ENCODE data around the gene HLA-E. TPM values are rescaled to one million over a fixed set of nuclear protein-coding genes. Genes with fewer than 3 reads are reported as not detected.
A peak's percentile ranks its signal among the peaks of the same experiment; 100 is the strongest.
"Not testable (repeated sequence)": the region's sequence is repeated elsewhere in the genome, so short reads cannot be mapped to it uniquely, and the experiment has no call there.

The HLA-E gene
- 100 to 1,000 TPM; 105 to 113 (median 111) TPM for polyA plus RNA-seq (ENCODE audit: insufficient read length in 4 of 4)

DNA sequence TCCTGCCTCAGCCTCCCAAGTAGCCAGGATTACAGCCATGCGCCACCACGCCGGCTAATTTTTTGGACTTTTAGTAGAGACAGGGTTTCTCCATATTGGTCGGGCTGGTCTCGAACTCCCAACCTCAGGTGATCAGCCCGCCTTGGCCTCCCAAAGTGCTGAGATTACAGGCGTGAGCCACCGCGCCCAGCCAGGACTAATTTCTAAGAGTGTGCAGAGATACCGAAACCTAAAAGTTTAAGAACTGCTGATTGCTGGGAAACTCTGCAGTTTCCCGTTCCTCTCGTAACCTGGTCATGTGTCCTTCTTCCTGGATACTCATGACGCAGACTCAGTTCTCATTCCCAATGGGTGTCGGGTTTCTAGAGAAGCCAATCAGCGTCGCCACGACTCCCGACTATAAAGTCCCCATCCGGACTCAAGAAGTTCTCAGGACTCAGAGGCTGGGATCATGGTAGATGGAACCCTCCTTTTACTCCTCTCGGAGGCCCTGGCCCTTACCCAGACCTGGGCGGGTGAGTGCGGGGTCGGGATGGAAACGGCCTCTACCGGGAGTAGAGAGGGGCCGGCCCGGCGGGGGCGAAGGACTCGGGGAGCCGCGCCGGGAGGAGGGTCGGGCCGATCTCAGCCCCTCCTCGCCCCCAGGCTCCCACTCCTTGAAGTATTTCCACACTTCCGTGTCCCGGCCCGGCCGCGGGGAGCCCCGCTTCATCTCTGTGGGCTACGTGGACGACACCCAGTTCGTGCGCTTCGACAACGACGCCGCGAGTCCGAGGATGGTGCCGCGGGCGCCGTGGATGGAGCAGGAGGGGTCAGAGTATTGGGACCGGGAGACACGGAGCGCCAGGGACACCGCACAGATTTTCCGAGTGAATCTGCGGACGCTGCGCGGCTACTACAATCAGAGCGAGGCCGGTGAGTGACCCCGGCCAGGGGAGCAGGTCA, at the start of gene HLA-E:
Gene HLA-E, plus strand, starts transcription at position 429 of the 945 bp plus-strand sequence. Its CDS starts 23 bp downstream, at position 452.
- peak; percentile 94 to 99 (median 98) for DNase-seq (ENCODE audit: low read depth in 4 of 4, low spot score in 3 of 4)

DNA sequence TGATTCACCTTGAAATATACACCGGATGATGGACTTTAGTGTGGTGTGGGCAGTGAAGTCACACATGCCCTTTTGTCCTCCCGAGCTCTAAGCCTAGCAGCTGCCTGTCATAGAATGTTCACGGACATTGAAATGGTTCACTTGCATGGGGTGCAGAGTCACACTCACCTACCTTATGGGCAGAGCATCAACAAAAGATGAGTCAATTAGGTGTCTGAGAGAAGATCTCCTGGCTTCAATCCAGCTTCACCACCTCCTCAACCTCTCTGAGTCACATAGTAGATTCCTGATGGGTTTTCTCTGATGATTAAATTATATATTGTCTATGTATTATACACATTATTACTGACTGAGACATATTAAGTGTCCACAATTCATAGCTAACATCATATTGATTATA, 48.1 kb upstream of the HLA-E start:
- DNase-seq (ENCODE audit: low read depth in 4 of 4, low spot score in 3 of 4): no peak

DNA sequence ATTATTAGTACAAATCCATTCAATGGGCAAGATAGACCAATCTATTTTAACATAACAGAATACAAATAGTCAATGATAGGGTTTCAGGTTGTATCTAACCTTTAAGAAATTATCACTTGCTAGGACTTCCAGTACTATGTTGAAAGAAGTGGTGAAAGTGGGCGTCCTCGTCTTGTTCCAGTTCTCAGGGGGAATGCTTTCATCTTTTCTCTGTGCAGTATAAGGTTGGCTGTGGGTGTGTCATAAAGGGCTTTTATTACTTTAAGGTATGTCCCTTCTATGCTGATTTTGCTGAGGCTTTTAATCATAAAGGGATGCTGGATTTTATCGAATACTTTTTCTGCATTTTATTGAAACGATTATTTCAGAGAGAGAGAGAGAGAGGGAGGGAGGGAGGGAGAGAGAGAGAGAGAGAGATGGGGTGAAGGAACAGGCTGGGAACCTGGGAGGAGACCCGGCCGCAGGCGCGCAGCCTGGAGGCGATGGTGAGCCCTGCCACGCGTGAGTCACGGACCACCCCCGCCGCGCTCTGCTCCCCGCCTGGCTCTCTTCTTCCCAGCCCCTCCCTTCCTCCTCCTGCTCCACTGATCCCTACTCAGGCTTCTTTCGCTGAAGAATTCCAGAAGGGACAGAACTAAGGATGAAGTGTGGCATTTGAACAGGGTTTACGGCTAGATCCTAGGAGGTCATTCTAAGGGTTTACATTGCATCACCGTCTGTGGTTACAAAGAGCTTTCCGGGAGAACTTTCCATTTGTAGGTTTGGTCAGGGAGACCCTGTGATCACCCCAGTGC, 45.5 kb upstream of the HLA-E start:
- no peak for DNase-seq (ENCODE audit: low read depth in 4 of 4, low spot score in 3 of 4)

DNA sequence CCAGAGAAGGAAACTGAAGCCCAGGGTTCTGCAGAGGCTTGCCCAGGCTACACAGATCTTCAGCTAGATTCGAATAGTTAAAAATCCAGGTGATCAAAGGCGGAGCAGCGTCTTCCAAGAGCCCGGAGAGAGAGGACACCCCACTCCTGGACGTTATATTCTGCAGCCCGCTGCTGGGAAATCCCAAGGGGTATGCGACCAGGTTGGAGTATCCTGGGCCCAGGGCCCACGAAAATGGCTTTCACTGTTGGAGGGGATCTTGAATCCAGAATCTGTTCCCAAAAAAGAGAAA, 44.9 kb upstream of the HLA-E start:
- no peak for DNase-seq (ENCODE audit: low read depth in 4 of 4, low spot score in 3 of 4)

DNA sequence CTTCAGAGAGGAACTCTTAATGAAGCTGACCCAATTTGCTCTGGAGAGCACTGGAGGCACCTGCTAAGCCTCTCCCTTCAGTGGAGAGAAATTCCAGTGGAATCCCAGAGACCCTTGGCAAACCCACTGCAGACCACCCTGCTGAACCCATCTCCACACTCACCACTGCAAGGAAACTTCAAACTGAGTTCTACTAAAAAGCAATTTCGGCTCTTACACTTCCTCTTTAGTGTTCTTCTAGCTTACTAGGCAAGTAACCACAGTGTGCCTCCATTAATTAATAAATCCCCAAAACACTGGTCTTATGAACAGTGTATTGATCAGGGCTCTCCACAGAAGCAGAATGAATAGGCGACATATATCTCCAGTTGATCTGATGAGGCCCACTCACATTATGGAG, 43.0 kb upstream of the HLA-E start:
- DNase-seq (ENCODE audit: low read depth in 4 of 4, low spot score in 3 of 4): no peak

DNA sequence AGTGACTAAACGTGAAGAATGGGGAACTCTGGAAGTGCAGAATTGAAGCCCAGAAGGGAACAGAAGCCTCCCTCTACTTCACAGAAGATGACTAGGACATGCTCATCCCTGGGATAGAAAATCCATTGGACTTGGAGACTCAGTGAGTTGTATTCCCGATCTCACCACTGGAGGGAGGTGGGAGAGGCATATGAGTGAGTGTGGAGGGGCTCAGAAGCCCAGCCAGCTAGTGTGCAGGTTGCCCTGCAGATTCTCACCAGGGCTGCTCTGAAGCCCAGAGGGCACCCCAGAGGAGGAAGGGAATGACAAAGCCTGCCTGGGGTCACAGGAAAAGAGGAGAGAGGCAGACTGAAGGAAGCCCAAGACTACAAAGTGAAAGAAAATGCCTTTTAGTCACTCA, 42.1 kb upstream of the HLA-E start:
- no peak for DNase-seq (ENCODE audit: low read depth in 4 of 4, low spot score in 3 of 4)

DNA sequence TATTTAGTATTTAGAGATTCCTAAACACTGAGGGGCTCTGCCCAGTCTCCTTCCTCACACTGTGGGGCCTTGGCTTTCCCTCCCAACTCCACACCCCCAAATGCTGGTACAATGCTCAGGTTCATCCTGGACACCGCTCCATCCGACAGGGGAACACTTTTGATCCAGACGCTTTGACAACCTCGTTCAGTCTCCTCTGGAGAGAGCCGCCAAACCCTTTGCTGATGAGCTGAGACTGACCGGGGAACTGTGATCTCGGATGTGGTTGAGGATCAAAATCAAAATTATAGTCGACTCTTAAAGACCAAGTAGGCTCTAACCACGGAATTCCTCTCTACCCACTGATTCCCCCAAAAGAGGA, 38.8 kb upstream of the HLA-E start:
- DNase-seq (ENCODE audit: low read depth in 4 of 4, low spot score in 3 of 4): no peak

DNA sequence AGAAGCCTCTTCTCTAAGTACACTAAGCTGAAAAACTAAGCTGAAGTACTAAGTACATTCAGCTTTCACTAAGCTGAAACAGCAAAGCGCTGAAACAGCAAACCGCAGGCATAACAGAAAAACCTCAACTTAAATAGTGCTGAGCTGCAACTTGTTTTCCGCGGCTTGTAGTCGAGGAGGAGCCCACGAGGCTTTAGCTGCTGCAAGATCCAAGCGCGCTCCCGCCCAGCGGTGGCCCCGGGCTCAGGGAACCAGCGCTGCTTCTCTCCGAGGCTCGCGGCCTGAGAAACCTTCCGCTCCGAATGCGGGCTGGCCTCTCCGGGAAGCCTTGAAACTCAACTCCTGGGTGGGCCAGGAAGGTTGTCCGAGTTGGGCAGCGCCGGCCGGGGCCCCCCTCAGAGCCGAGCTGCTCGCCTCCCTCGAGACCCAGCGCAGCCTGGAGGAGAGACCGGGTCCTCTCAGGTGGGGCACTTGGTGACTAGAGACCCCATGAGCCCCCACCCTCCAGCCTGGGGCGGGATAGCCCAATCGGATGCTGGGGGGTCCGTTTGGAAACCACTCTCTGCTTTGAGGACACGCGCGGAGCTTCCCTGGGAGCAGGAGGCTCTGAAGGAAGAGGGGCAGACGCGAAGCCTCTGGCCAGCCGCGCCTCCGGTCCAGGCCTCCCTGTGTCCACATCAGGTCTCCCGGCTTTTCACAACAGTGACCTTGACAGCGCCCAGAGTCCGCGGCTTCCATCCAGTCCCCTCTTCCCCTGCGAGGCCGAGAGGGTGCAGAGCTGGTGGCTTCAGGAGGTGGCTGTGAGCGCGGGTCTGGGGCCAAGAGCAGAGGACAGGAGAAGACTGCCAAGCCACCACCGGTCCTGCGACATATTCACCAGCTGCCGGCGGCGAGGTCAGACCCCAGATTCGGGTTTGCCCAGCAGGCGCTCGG, 38.1 kb upstream of the HLA-E start:
- no peak for DNase-seq (ENCODE audit: low read depth in 4 of 4, low spot score in 3 of 4)

DNA sequence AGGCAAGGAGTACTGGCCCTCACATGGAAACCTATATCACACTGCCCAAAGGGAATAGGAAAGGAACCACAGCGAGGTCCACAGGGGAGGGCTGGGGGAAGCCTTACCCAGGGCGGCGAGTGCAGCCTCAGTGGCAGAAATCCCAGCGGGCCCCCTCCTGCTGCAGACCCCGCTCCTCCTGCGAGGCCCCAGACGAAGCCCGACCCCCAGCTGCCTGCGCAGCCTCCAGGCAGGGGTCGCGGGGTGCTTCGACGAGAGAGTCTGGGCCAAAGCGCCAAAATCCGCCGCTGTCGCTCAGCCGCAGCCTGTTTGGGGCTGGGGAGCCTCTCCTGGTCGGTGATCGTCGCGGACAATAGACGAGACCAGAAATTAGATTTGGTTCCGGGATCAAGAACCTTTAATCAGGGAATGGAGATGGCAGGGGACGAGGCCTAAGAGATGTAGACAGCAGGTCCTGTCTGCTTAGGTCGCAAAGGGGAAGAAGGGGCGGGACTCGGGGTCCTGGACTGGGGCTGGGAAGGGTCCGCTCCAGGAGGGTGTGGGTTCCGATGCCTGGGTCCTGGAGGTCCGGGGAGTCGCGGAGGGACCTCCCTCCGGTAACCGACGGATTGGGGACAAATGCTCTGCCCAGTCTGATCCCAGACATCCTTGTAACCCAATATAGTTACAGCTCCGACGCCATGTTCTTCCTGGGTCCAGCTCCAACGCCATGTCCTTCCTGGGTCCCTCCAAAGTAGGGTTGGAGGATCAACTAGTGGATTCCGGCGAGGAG, 36.4 kb upstream of the HLA-E start:
- no peak for DNase-seq (ENCODE audit: low read depth in 4 of 4, low spot score in 3 of 4)

DNA sequence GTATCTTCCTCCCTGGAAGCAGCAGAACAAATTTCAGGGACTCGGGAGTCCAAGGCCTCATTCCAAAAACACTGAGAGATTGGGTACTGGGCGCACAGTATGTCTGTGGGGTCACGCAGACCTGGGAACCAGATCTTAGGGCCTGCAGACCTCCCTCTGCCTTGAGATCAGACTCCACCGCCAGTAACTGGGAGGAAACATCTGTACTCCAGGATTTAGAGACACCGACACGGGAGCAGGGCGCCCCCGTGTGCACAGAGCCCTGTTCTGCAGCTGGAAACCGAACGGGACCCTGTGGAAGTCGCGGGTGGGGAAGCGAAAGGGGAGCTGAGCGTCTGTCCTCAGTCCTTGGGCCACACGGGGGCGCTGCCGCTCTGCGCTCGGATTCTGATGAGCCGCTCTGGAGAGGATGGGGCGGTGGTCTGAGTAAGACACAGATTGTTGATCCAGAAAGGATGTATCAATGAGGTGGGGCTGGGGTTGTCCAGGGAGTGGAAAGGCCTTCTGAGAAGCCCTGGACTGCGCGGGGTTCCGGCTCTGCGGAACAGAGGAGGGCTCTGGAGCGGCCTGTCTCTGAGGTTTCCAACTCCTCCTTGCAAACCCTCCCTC, 35.7 kb upstream of the HLA-E start:
- peak in 2 of 4 donors; percentile 38 to 63 for DNase-seq (ENCODE audit: low read depth in 4 of 4, low spot score in 3 of 4)

DNA sequence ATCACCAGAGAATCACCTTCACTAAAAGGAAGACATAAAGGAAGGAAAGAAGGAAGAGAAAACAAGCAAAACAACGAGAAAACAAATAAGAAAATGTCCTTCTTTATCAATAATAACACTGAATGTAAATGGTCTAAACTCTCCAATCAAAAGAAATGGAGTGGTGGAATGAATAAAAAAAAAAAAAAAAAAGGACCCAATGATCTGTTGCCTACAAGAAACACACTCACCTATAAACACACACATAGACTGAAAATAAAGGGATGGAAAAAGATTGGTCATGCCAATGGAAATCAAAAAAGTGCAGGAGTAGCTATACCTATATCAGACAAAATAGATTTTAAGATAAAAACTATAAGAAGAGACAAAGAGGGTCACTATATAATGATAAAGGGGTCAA, 30.2 kb upstream of the HLA-E start:
- no peak for DNase-seq (ENCODE audit: low read depth in 4 of 4, low spot score in 3 of 4)

DNA sequence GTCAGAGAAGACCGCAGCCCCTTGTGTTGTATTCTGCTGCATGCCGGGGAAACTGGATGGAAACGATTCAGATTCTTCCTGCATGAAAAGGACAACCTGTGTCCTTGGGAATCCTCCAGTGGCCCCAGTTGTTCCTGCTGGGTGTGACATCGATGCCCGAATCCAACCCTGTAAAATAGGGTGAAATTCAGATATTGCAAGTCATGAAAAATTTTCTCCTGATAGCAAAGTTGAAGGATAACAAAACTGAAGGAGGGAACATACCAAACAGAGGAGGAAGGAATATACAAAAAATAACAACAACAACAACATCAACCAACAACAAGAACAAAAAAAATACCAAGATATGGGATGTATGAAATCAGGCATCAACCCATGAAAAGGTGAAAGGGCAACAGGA, 28.3 kb upstream of the HLA-E start:
- no peak for DNase-seq (ENCODE audit: low read depth in 4 of 4, low spot score in 3 of 4)

DNA sequence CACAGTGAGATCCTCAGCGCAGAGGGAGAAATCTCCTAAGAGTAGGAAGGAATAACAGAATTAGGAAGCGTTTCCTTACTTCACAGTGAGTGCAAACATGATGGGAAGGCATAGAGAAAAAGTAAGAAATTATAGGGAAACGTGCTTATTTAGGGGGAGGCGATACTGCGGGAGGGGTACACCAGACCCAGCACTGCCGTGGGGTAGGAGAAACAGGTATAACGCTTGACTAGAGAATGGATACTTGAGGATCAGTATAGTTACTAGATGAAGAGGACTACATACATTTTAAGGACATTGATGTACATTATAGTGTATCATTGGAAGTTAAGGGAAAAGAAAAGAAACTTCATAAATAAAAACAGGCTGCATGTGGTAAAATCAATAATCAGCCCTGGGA, 26.8 kb upstream of the HLA-E start:
- DNase-seq (ENCODE audit: low read depth in 4 of 4, low spot score in 3 of 4): no peak

DNA sequence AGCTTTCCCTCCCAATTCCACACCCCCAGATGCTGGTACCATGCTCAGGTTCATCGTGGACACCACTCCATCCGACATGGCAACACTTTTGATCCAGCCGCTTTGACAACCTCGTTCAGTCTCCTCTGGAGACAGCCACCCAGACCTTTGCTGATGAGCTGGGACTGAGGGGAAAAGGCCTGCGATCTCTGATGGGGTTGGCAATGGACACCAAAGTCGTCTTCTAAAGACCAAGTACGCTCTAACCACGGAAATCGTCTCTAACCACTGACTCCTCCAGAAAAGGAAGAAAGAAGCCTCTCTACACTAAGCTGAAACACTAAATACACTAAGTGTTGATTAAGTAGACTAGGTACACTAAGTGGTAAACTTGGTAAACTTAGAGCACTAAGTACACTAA, 26.1 kb upstream of the HLA-E start:
- no peak for DNase-seq (ENCODE audit: low read depth in 4 of 4, low spot score in 3 of 4)

DNA sequence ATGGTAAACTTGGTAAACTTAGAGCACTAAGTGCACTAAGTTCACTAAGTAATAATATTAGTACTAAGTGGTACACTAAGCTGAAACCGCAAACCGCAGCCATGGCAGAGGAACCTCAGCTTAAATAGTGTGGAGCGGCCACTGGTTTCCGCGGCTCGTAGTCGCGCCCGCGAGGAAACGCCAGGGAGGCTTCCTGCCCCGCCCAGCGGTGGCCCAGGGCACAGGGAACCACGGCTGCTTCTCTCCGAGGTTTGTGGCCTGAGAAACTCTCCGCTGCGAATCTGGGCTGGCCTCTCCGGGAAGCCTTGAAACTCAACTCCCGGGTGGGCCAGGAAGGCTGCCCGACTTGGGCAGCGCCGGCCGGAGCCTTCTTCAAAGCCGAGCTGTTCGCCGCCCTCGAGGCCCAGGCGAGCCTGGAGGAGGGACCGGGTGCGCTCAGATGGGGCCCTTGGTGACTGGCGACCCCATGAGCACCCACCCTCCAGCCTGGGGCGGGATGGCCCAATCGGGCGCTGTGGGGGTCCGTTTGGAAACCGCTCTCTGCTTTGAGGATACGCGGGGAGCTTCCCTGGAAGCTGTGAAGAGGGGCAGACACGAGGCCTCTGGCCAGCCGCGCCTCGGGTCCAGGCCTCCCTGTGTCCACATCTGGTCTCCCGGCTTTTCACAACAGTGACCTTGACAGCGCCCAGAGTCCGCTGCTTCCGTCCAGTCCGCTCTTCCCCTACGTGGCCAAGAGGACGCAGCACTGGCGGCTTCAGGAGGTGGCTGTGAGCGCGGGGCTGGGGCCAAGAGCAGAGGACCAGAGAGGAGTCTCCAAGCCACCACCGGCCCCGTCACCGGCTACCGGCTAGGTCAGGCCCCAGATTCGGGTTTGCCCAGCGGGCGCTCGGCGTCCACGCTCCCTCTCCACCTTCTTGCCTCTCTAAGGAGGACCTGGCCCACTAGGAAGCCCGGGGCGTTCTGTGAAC, 25.4 kb upstream of the HLA-E start:
- no peak for DNase-seq (ENCODE audit: low read depth in 4 of 4, low spot score in 3 of 4)

DNA sequence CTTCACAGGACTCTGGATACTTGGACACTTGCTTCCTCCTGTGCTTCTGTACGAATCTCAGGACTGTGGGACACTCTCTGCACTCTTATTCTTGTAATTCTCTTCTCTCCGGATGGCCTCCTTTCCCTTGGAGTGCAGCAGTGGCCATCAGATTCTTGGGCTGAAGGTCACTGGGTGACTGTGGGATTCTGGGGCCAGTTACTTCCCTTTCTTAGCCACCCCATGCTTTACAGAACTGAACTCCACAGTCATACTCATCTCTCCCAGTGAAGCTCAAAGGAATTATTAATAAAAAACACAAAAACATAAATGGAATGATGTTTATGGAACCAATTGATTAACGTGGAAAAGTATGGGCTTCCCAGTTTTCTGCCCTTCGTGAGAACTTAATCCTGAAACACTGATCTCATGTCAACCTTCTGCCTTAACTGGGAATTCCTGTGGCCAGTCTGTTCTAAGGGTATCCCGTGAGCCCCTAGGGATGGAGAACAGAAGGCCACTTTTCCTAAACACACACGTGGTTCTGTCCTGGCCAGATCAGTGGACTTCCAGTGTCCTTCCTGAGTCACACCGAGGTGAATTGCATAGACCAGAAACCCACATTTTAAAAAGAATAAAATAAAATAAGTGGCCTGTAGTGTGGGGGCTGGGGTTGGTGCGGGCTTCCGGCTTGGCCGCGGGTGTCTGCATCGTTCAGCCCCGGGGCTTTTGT, 23.6 kb upstream of the HLA-E start:
- DNase-seq (ENCODE audit: low read depth in 4 of 4, low spot score in 3 of 4): no peak

DNA sequence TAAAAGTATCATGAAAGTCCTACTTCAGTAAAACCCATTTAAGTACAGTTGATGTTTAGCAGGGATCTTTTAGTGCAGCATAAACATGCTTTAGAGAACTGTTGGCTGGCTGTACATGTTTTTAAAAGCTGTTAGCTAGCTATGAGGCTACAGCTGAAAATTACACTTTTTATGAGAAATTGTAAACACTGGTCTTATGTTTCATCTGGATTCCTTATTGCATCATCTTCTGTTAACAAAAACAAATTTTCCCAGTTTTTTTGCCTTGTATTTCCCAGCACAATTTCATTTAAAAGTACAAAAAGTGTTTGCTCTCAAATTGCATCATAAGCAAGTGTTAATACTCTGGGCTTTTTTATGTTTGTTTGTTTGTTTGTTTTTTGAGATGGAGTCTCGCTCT, 18.3 kb upstream of the HLA-E start:
- no peak for DNase-seq (ENCODE audit: low read depth in 4 of 4, low spot score in 3 of 4)

DNA sequence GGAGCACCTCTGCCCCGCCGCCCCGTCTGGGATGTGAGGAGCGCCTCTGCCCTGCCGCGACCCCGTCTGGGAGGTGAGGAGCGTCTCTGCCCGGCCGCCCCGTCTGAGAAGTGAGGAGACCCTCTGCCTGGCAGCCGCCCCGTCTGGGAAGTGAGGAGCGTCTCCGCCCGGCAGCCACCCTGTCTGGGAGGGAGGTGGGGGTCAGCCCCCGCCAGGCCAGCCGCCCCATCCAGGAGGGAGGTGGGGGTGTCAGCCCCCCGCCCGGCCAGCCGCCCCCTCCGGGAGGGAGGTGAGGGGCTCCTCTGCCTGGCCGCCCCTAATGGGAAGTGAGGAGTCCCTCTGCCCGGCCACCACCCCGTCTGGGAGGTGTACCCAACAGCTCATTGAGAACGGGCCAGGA, 14.2 kb upstream of the HLA-E start:
- not testable (repeated sequence) for DNase-seq (ENCODE audit: low read depth in 4 of 4, low spot score in 3 of 4)
